ENCODE results near the gene NLN. TPM values are rescaled to one million over a fixed set of nuclear protein-coding genes. Genes with fewer than 3 reads are reported as not detected.

The NLN gene
- total and polyA plus RNA-seq, 4 donors: 13.4 to 26.4 (median 19.1) TPM

DNA sequence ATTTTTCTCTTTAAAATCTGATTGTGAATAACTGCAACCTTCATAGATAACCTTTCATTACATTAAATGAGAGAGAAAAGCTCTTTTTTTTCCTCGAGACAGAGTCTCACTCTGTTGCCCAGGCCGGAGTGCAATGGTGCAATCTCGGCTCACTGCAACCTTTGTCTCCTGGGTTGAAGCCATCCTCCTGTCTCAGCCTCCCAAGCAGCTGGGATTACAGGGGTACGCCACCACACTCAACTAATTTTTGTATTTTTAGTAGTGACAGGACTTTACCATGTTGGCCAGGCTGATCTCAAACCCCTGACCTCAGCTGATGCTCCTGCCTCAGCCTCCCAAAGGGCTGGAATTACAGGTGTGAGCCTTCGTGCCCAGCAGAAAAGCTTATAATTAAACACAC lies 134.5 kb downstream of the NLN start (continued):
- TF ChIP-seq RXRA (IDR thresholded peaks at IDR 0.05): no peak
- TF ChIP-seq, protein P1, sequence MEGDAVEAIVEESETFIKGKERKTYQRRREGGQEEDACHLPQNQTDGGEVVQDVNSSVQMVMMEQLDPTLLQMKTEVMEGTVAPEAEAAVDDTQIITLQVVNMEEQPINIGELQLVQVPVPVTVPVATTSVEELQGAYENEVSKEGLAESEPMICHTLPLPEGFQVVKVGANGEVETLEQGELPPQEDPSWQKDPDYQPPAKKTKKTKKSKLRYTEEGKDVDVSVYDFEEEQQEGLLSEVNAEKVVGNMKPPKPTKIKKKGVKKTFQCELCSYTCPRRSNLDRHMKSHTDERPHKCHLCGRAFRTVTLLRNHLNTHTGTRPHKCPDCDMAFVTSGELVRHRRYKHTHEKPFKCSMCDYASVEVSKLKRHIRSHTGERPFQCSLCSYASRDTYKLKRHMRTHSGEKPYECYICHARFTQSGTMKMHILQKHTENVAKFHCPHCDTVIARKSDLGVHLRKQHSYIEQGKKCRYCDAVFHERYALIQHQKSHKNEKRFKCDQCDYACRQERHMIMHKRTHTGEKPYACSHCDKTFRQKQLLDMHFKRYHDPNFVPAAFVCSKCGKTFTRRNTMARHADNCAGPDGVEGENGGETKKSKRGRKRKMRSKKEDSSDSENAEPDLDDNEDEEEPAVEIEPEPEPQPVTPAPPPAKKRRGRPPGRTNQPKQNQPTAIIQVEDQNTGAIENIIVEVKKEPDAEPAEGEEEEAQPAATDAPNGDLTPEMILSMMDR (IDR thresholded peaks at IDR 0.05; ENCODE audit: low read depth, low read length, missing input control): no peak
- TF ChIP-seq, protein P2, sequence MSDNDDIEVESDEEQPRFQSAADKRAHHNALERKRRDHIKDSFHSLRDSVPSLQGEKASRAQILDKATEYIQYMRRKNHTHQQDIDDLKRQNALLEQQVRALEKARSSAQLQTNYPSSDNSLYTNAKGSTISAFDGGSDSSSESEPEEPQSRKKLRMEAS (IDR thresholded peaks at IDR 0.05): no peak
- TF ChIP-seq RAD21 (IDR thresholded peaks at IDR 0.05): no peak

DNA sequence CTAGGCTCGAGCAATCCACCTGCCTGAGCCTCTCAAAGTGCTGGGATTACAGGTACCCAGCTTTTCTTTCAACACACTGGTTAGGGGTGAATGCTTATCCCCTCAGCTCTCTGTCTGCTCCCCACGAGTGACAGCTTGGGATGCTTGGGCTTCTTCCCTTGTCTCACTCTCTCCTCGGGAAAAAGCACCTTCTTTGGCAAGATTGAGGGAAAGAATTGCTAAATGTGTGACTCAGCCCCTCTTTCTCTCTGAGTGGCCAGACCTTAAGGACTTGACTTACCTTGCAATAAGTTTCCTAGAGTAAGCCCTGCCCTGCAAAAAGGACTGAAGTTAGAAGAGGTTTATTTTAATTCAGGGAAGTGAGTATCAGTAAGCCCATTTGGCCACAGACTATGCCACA lies 136.3 kb downstream of the NLN start:
- no peaks in the 10 kb centered on the region for H3K9me3 ChIP-seq (ENCODE audit: control insufficient read depth in 4 of 4, low read length in 3 of 4)
- DNase-seq (ENCODE audit: low spot score): no peak
- no peak overlapping the region for H3K9ac ChIP-seq (ENCODE audit: low read depth in 1 of 2, low read length in 2 of 2)
- no peak for TF ChIP-seq TAF1 (conservative IDR thresholded peaks at IDR 0.05)
- TF ChIP-seq, protein P3, sequence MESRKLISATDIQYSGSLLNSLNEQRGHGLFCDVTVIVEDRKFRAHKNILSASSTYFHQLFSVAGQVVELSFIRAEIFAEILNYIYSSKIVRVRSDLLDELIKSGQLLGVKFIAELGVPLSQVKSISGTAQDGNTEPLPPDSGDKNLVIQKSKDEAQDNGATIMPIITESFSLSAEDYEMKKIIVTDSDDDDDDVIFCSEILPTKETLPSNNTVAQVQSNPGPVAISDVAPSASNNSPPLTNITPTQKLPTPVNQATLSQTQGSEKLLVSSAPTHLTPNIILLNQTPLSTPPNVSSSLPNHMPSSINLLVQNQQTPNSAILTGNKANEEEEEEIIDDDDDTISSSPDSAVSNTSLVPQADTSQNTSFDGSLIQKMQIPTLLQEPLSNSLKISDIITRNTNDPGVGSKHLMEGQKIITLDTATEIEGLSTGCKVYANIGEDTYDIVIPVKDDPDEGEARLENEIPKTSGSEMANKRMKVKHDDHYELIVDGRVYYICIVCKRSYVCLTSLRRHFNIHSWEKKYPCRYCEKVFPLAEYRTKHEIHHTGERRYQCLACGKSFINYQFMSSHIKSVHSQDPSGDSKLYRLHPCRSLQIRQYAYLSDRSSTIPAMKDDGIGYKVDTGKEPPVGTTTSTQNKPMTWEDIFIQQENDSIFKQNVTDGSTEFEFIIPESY (IDR thresholded peaks at IDR 0.05): no peak
- TF ChIP-seq, protein P1 (IDR thresholded peaks at IDR 0.05; ENCODE audit: low read depth, low read length, missing input control): no peak
- TF ChIP-seq RXRA (IDR thresholded peaks at IDR 0.05): no peak
- no peak overlapping the region for H3K27ac ChIP-seq (ENCODE audit: low read depth in 1 of 2, low read length in 2 of 2)
- 75% methylated on average over 3 of the region's 3 CpGs for WGBS
- H3K27me3 ChIP-seq (ENCODE audit: control insufficient read depth in 4 of 4, insufficient read depth in 4 of 4, low read length in 3 of 4): no peaks in the 10 kb centered on the region
- H3K36me3 ChIP-seq (ENCODE audit: control insufficient read depth in 4 of 4, insufficient read depth in 3 of 4, low read depth in 1 of 4, low read length in 3 of 4): no peaks in the 10 kb centered on the region
- H3K4me1 ChIP-seq (ENCODE audit: control insufficient read depth in 4 of 4, insufficient read depth in 4 of 4, low read length in 3 of 4): no peaks in the 10 kb centered on the region
- H3K4me3 ChIP-seq (ENCODE audit: low read depth in 1 of 3, low read length in 3 of 3): no peak overlapping the region

DNA sequence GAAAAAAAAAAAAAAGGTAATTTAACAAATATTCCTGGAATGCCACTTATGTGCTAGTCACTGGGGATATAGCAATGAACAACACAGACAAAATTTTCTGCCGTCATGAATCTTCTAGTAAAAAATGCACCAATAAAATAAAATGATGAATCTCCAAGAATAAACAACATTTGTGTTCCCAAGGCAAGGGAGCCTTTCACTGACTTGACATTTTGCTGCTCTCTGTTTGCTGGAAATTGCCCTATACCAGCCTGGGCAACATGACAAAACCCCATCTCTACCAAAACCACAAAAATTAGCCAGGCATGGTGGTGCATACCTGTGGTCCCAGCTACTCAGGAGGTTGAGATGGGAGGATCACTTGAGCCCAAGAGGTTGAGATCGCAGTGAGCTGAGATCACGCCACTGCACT lies 139.8 kb downstream of the NLN start:
- 88% methylated on average over 3 of the region's 3 CpGs for WGBS
- Histone ChIP-seq H3K27ac (ENCODE audit: low read depth in 1 of 2, low read length in 2 of 2) (no peak overlapping the region), H3K4me1 (ENCODE audit: control insufficient read depth in 4 of 4, insufficient read depth in 4 of 4, low read length in 3 of 4) (no peaks in the 10 kb centered on the region), H3K9ac (ENCODE audit: low read depth in 1 of 2, low read length in 2 of 2) (no peak overlapping the region), H3K27me3 (ENCODE audit: control insufficient read depth in 4 of 4, insufficient read depth in 4 of 4, low read length in 3 of 4) (no peaks in the 10 kb centered on the region), H3K36me3 (ENCODE audit: control insufficient read depth in 4 of 4, insufficient read depth in 3 of 4, low read depth in 1 of 4, low read length in 3 of 4) (no peaks in the 10 kb centered on the region), H3K4me3 (ENCODE audit: low read depth in 1 of 3, low read length in 3 of 3) (no peak overlapping the region), H3K9me3 (ENCODE audit: control insufficient read depth in 4 of 4, low read length in 3 of 4) (no peaks in the 10 kb centered on the region)
- TF ChIP-seq NR2F2 (IDR thresholded peaks at IDR 0.05) (no peak), EGR1 (IDR thresholded peaks at IDR 0.05; ENCODE audit: low read depth in 2 of 2) (no peak), TAF1 (conservative IDR thresholded peaks at IDR 0.05) (no peak), FOXA2 (IDR thresholded peaks at IDR 0.05) (no peak), RXRA (IDR thresholded peaks at IDR 0.05) (no peak), HNF4A (conservative IDR thresholded peaks at IDR 0.05) (no peak), GABPA (IDR thresholded peaks at IDR 0.05 in 1 of 2, conservative IDR thresholded peaks at IDR 0.05 in 1 of 2) (no peak), HNF4G (IDR thresholded peaks at IDR 0.05) (no peak), FOXA1 (IDR thresholded peaks at IDR 0.05) (no peak)
- TF ChIP-seq, protein P4, sequence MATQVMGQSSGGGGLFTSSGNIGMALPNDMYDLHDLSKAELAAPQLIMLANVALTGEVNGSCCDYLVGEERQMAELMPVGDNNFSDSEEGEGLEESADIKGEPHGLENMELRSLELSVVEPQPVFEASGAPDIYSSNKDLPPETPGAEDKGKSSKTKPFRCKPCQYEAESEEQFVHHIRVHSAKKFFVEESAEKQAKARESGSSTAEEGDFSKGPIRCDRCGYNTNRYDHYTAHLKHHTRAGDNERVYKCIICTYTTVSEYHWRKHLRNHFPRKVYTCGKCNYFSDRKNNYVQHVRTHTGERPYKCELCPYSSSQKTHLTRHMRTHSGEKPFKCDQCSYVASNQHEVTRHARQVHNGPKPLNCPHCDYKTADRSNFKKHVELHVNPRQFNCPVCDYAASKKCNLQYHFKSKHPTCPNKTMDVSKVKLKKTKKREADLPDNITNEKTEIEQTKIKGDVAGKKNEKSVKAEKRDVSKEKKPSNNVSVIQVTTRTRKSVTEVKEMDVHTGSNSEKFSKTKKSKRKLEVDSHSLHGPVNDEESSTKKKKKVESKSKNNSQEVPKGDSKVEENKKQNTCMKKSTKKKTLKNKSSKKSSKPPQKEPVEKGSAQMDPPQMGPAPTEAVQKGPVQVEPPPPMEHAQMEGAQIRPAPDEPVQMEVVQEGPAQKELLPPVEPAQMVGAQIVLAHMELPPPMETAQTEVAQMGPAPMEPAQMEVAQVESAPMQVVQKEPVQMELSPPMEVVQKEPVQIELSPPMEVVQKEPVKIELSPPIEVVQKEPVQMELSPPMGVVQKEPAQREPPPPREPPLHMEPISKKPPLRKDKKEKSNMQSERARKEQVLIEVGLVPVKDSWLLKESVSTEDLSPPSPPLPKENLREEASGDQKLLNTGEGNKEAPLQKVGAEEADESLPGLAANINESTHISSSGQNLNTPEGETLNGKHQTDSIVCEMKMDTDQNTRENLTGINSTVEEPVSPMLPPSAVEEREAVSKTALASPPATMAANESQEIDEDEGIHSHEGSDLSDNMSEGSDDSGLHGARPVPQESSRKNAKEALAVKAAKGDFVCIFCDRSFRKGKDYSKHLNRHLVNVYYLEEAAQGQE (IDR thresholded peaks at IDR 0.05): no peak
- TF ChIP-seq, protein P5, sequence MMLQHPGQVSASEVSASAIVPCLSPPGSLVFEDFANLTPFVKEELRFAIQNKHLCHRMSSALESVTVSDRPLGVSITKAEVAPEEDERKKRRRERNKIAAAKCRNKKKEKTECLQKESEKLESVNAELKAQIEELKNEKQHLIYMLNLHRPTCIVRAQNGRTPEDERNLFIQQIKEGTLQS (IDR thresholded peaks at IDR 0.05): no peak
- TF ChIP-seq, protein P2 (IDR thresholded peaks at IDR 0.05): no peak
- no peak for DNase-seq (ENCODE audit: low spot score)

Measured in liver (tissue), 9 donors.